ENCODE measurements around the gene SKIDA1. TPM values are rescaled to one million over a fixed set of nuclear protein-coding genes. Genes with fewer than 3 reads are reported as not detected.

SKIDA1 gene
- total RNA-seq, 1 donor from 2014 or later, result 0.69 TPM

GRCh38 chr10:21495752-21496342 is 29.6 kb downstream of the SKIDA1 start:
- Histone ChIP-seq H3K4me1 (peaks cover 32% of the 10 kb centered on the region), H3K4me3 (peak overlapping the region; percentile 72), H3K27ac (peak overlapping the region; percentile 47), H3K9me3 (no peaks in the 10 kb centered on the region), H3K36me3 (no peaks in the 10 kb centered on the region), H3K27me3 (peaks cover 21% of the 10 kb centered on the region)
- DNase-seq (peak; percentile 92), ATAC-seq (peak; percentile 96)
- peak; percentile 99 for TF ChIP-seq CTCF (IDR thresholded peaks at IDR 0.05)
- intact Hi-C loops (cut with DNase I), result no loop called here

- Histone ChIP-seq H3K36me3 (no peaks in the 10 kb centered on the region), H3K4me1 (peaks cover 28% of the 10 kb centered on the region), H3K4me3 (peak overlapping the region; percentile 72), H3K27ac (peak overlapping the region; percentile 47), H3K9me3 (no peaks in the 10 kb centered on the region), H3K27me3 (peaks cover 21% of the 10 kb centered on the region)
- intact Hi-C loops (cut with DNase I), result no loop called here
- DNase-seq (no peak), ATAC-seq (no peak)
- TF ChIP-seq CTCF (IDR thresholded peaks at IDR 0.05), result no peak
Observed at GRCh38 chr10:21495002-21495751, 30.3 kb downstream of the SKIDA1 start.

- peak overlapping the region; percentile 72 for H3K4me3 ChIP-seq
- peak; percentile 40 for ATAC-seq
- TF ChIP-seq CTCF (IDR thresholded peaks at IDR 0.05), result peak; percentile 13
- H3K9me3 ChIP-seq, result no peaks in the 10 kb centered on the region
- peaks cover 15% of the 10 kb centered on the region for H3K27me3 ChIP-seq
- DNase-seq, result peak; percentile 75
- no peaks in the 10 kb centered on the region for H3K36me3 ChIP-seq
- peak overlapping the region; percentile 47 for H3K27ac ChIP-seq
- intact Hi-C loops (cut with DNase I), result no loop called here
- peaks cover 26% of the 10 kb centered on the region for H3K4me1 ChIP-seq
Observed at GRCh38 chr10:21494191-21495001, 31.1 kb downstream of the SKIDA1 start.

- DNase-seq, result no peak
- intact Hi-C loops (cut with DNase I), result no loop called here
- Histone ChIP-seq H3K9me3 (no peaks in the 10 kb centered on the region), H3K4me1 (peaks cover 26% of the 10 kb centered on the region), H3K4me3 (peak overlapping the region; percentile 72), H3K27ac (no peak overlapping the region), H3K36me3 (no peaks in the 10 kb centered on the region), H3K27me3 (peaks cover 15% of the 10 kb centered on the region)
- ATAC-seq, result no peak
- no peak for TF ChIP-seq CTCF (IDR thresholded peaks at IDR 0.05)
Observed at GRCh38 chr10:21493784-21494183, 31.7 kb downstream of the SKIDA1 start.

- Histone ChIP-seq H3K4me3 (no peak overlapping the region), H3K36me3 (no peaks in the 10 kb centered on the region), H3K4me1 (peaks cover 25% of the 10 kb centered on the region), H3K27ac (no peak overlapping the region), H3K27me3 (peaks cover 10% of the 10 kb centered on the region), H3K9me3 (no peaks in the 10 kb centered on the region)
- no peak for TF ChIP-seq CTCF (IDR thresholded peaks at IDR 0.05)
- no peak for ATAC-seq
- intact Hi-C loops (cut with DNase I), result no loop called here
- DNase-seq, result no peak
Observed at GRCh38 chr10:21492421-21492820, 33.1 kb downstream of the SKIDA1 start.

Data from upper lobe of right lung (tissue), 1 donor.